ENCODE measurements around the gene MIS12. TPM values are rescaled to one million over a fixed set of nuclear protein-coding genes. Genes with fewer than 3 reads are reported as not detected.

Gene MIS12
- total and polyA plus RNA-seq, 2 donors (not counting 1 experiment from before 2014, with no cell fraction given) = 20.9 to 41.1 TPM

DNA sequence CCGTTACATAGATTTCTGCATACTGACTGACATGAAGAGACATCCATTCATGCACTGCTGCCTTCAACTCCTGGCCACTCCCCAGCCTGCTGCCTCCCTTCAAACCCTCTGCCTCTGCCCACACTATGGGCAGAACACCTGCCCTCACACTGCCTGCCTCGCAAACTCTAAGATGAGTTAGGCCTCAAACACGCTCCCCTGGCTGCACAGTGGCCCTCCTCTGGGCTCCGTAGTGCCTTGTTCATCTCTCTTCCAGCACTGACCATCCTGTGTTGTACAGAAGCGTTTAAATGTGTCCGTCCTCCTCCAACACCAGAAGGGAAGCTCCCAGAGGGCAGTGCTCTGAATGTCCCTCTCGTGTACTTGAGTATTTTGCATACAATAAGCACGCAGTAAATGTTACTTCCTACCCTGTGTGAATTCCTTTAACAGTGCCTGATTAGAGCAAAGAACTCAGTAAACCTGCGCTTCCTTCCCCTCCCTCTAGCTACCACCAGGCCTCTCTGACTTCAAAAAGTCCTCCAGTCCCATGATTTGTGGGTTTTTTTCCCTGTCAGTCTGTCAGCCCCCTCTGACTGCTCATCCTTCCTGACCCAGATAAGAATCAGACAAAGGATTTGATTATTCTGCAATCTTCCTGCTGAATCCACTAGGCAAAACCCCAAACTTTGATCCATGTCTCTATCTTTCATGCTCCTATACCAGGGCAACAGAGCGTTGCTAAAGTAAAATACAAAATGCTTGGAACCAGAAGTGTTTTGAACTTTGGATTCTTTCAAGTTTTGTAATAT is 21.5 kb upstream of the MIS12 start:
- peaks cover 11 to 20% of the 10 kb centered on the region in 2 donors for H3K4me1 ChIP-seq (ENCODE audit: control insufficient read depth in 2 of 2, insufficient read depth in 2 of 2, low read length in 2 of 2)
- Mint-ChIP-seq H3K27ac (no peak overlapping the region), H3K4me1 (peaks cover 29% of the 10 kb centered on the region), H3K4me3 (no peak overlapping the region), H3K27me3 (no peaks in the 10 kb centered on the region), H3K9me3 (ENCODE audit: insufficient read depth) (no peaks in the 10 kb centered on the region)
- peaks cover 6% of the 10 kb centered on the region for H4K20me1 ChIP-seq (ENCODE audit: control insufficient read depth, insufficient read depth, low read length, poor library complexity, severe bottlenecking)
- ChIA-PET POLR2A (no interaction called here), CTCF (interaction anchor here (1.9 kb wide), 1 partner anchor 26 kb away, joined by 6 read pairs; the partner anchor contains the start of gene C1QBP)
- no peak for TF ChIP-seq EZH2 (IDR thresholded peaks at IDR 0.05; ENCODE audit: borderline replicate concordance, insufficient read depth, low read depth, low read length, poor library complexity, severe bottlenecking)
- TF ChIP-seq, protein P1, sequence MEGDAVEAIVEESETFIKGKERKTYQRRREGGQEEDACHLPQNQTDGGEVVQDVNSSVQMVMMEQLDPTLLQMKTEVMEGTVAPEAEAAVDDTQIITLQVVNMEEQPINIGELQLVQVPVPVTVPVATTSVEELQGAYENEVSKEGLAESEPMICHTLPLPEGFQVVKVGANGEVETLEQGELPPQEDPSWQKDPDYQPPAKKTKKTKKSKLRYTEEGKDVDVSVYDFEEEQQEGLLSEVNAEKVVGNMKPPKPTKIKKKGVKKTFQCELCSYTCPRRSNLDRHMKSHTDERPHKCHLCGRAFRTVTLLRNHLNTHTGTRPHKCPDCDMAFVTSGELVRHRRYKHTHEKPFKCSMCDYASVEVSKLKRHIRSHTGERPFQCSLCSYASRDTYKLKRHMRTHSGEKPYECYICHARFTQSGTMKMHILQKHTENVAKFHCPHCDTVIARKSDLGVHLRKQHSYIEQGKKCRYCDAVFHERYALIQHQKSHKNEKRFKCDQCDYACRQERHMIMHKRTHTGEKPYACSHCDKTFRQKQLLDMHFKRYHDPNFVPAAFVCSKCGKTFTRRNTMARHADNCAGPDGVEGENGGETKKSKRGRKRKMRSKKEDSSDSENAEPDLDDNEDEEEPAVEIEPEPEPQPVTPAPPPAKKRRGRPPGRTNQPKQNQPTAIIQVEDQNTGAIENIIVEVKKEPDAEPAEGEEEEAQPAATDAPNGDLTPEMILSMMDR (IDR thresholded peaks at IDR 0.05) = no peak
- peaks cover 72% of the 10 kb centered on the region for H3K79me2 ChIP-seq (ENCODE audit: control insufficient read depth, insufficient read depth, low read length)
- intact Hi-C loops (cut with micrococcal nuclease) = no loop called here
- no peak for DNase-seq
- H3K4me3 ChIP-seq (ENCODE audit: control extremely low read depth in 1 of 5, extremely low read depth in 1 of 5, insufficient read depth in 1 of 5, low read depth in 2 of 5, low read length in 4 of 5) = no peak overlapping the region
- no peak for ATAC-seq (ENCODE audit: low read depth)
- H3K9ac ChIP-seq (ENCODE audit: low read length) = no peak overlapping the region
- no peaks in the 10 kb centered on the region for H3K9me3 ChIP-seq (ENCODE audit: control extremely low read depth in 1 of 3, control insufficient read depth in 2 of 3, insufficient read depth in 1 of 3, low read length in 2 of 3)
- WGBS (ENCODE audit: insufficient coverage) = 97% methylated on average over 7 of the region's 10 CpGs
- H2AFZ ChIP-seq (ENCODE audit: insufficient read depth, low read depth, low read length, poor library complexity, severe bottlenecking) = no peak overlapping the region
- no peak overlapping the region for H3K4me2 ChIP-seq (replicated peaks; ENCODE audit: low read depth, low read length, poor library complexity, severe bottlenecking)
- no peaks in the 10 kb centered on the region for H3K27me3 ChIP-seq (replicated peaks in 1 of 4; ENCODE audit: control extremely low read depth in 1 of 4, control insufficient read depth in 3 of 4, insufficient read depth in 4 of 4, low read length in 3 of 4)
- H3K36me3 ChIP-seq (replicated peaks in 1 of 2; ENCODE audit: control extremely low read depth in 1 of 2, control insufficient read depth in 1 of 2, extremely low read depth in 1 of 2, insufficient read depth in 2 of 2, low read length in 1 of 2) = peaks cover 2 to 10% of the 10 kb centered on the region in 2 experiments
- no peak overlapping the region for H3K27ac ChIP-seq (ENCODE audit: low read length in 2 of 2)

GRCh38 chr17:5466295-5466694 is 20.1 kb upstream of the MIS12 start:
- Histone ChIP-seq H3K9ac (ENCODE audit: low read length) (no peak overlapping the region), H3K4me3 (ENCODE audit: control extremely low read depth in 1 of 5, extremely low read depth in 1 of 5, insufficient read depth in 1 of 5, low read depth in 2 of 5, low read length in 4 of 5) (no peak overlapping the region), H3K4me1 (ENCODE audit: control insufficient read depth in 2 of 2, insufficient read depth in 2 of 2, low read length in 2 of 2) (peaks cover 11 to 20% of the 10 kb centered on the region in 2 donors), H4K20me1 (ENCODE audit: control insufficient read depth, insufficient read depth, low read length, poor library complexity, severe bottlenecking) (peaks cover 6% of the 10 kb centered on the region), H3K9me3 (ENCODE audit: control extremely low read depth in 1 of 3, control insufficient read depth in 2 of 3, insufficient read depth in 1 of 3, low read length in 2 of 3) (no peaks in the 10 kb centered on the region), H3K27ac (ENCODE audit: low read length in 2 of 2) (no peak overlapping the region), H3K4me2 (replicated peaks; ENCODE audit: low read depth, low read length, poor library complexity, severe bottlenecking) (no peak overlapping the region), H3K27me3 (replicated peaks in 1 of 4; ENCODE audit: control extremely low read depth in 1 of 4, control insufficient read depth in 3 of 4, insufficient read depth in 4 of 4, low read length in 3 of 4) (no peaks in the 10 kb centered on the region), H2AFZ (ENCODE audit: insufficient read depth, low read depth, low read length, poor library complexity, severe bottlenecking) (no peak overlapping the region), H3K36me3 (replicated peaks in 1 of 2; ENCODE audit: control extremely low read depth in 1 of 2, control insufficient read depth in 1 of 2, extremely low read depth in 1 of 2, insufficient read depth in 2 of 2, low read length in 1 of 2) (peaks cover 2 to 5% of the 10 kb centered on the region in 2 experiments), H3K79me2 (ENCODE audit: control insufficient read depth, insufficient read depth, low read length) (peaks cover 72% of the 10 kb centered on the region)
- Mint-ChIP-seq H3K4me3 (no peak overlapping the region), H3K9me3 (ENCODE audit: insufficient read depth) (no peaks in the 10 kb centered on the region), H3K4me1 (peaks cover 29% of the 10 kb centered on the region), H3K27me3 (no peaks in the 10 kb centered on the region), H3K27ac (no peak overlapping the region)
- CTCF ChIA-PET = interaction anchor here (0.8 kb wide), 1 partner anchor 27 kb away, joined by 3 read pairs; the partner anchor contains the start of gene C1QBP
- TF ChIP-seq EZH2 (IDR thresholded peaks at IDR 0.05; ENCODE audit: borderline replicate concordance, insufficient read depth, low read depth, low read length, poor library complexity, severe bottlenecking) = no peak
- TF ChIP-seq, protein P1 (IDR thresholded peaks at IDR 0.05) = no peak
- ATAC-seq (ENCODE audit: low read depth) = no peak
- POLR2A ChIA-PET = no interaction called here
- no peak for DNase-seq
- intact Hi-C loops (cut with micrococcal nuclease) = no loop called here
- WGBS (ENCODE audit: insufficient coverage) = 92% methylated on average over 3 of the region's 4 CpGs

All from B cell (primary cell).